ENCODE measurements around the gene RHOXF2B. TPM values are rescaled to one million over a fixed set of nuclear protein-coding genes. Genes with fewer than 3 reads are reported as not detected.
A peak's percentile ranks its signal among the peaks of the same experiment; 100 is the strongest.
"Not testable (repeated sequence)": the region's sequence is repeated elsewhere in the genome, so short reads cannot be mapped to it uniquely, and the experiment has no call there.

The RHOXF2B gene
- total RNA-seq, 3 donors from 2014 or later = not detected

DNA sequence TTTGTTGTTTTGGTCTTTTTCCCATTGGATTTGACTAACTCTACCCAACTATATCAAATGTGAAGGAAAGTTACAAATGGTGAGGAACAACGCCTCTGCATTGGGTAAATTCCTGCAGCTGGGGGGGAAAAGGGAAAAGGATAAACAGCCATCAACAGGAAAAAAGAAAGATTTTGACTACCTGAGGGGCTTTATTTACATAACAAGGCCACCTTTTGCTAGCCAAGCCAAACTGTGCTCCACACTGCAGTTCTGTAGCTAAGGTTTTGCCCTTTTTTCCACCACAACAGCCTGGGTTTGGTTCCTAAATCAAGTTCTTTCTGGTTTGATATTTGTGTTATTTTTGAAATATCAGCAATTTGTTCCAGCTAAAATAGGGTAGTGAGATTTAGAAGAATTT is 40.8 kb downstream of the RHOXF2B start:
- intact Hi-C loops (cut with DNase I, micrococcal nuclease) = no loop called here

DNA sequence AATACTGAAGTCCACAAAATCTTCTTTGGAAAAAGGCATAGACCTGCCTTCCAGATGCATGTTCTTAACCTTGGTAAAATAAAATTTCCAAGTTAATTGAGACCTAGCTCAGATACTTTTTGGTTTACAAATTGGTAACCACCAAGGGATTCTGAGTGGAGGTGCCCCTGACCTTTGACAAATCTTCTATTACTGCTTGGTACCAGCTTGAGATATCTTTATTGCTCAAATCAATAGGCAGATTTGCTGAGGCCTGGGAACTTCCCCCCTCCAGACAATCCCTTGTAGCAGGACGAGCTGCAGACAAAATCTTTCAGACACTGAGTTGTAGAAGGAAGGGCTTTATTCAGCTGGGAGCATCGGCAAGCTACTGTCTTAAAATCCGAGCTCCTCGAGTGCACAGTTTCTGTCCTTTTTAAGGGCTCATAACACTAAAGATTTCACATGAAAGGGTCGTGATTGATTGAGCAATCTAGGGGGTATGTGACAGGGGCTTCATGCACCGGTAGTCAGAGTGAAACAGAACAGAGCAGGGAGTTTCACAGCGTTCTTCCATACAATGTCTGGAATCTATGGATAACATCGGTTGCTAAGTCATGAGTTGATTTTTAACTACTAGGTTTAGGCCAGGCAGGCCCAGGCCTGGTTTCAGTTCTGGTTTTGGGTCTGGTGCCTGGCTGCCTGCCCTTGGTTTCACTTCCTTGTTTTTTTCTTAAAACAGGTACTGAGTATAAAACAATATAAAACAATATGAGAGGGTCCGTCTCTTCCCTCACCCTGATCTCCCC is 41.8 kb downstream of the RHOXF2B start:
- DNase-seq = peak in 2 of 3 donors; percentile 19 to 52
- ATAC-seq = not testable (repeated sequence)

More for the DNA sequence above, 40.8 kb downstream of the RHOXF2B start:
- no peaks in the 10 kb centered on the region for H3K9me3 ChIP-seq
- H3K4me3 ChIP-seq = no peak overlapping the region
- no peaks in the 10 kb centered on the region for H3K4me1 ChIP-seq (ENCODE audit: low read depth)
- ATAC-seq (no peak), DNase-seq (no peak)
- TF ChIP-seq, protein P1, sequence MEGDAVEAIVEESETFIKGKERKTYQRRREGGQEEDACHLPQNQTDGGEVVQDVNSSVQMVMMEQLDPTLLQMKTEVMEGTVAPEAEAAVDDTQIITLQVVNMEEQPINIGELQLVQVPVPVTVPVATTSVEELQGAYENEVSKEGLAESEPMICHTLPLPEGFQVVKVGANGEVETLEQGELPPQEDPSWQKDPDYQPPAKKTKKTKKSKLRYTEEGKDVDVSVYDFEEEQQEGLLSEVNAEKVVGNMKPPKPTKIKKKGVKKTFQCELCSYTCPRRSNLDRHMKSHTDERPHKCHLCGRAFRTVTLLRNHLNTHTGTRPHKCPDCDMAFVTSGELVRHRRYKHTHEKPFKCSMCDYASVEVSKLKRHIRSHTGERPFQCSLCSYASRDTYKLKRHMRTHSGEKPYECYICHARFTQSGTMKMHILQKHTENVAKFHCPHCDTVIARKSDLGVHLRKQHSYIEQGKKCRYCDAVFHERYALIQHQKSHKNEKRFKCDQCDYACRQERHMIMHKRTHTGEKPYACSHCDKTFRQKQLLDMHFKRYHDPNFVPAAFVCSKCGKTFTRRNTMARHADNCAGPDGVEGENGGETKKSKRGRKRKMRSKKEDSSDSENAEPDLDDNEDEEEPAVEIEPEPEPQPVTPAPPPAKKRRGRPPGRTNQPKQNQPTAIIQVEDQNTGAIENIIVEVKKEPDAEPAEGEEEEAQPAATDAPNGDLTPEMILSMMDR (IDR thresholded peaks at IDR 0.05) = no peak
- H3K36me3 ChIP-seq (ENCODE audit: low read depth) = no peaks in the 10 kb centered on the region

GRCh38 chrX:120029354-120029753 is 48.1 kb downstream of the RHOXF2B start:
- no peak for ATAC-seq
- Histone ChIP-seq H3K4me3 (no peak overlapping the region), H3K36me3 (ENCODE audit: low read depth) (no peaks in the 10 kb centered on the region), H3K9me3 (no peaks in the 10 kb centered on the region), H3K4me1 (ENCODE audit: low read depth) (no peaks in the 10 kb centered on the region)
- intact Hi-C loops (cut with DNase I, micrococcal nuclease) = no loop called here
- TF ChIP-seq, protein P1 (IDR thresholded peaks at IDR 0.05) = no peak
- no peak for DNase-seq

More for the DNA sequence above, 41.8 kb downstream of the RHOXF2B start:
- H3K4me1 ChIP-seq (ENCODE audit: low read depth); H3K9me3 ChIP-seq; intact Hi-C loops (cut with DNase I, micrococcal nuclease); H3K36me3 ChIP-seq (ENCODE audit: low read depth); H3K4me3 ChIP-seq: not testable (repeated sequence)

GRCh38 chrX:120023259-120023658 is 54.2 kb downstream of the RHOXF2B start:
- DNase-seq (no peak), ATAC-seq (no peak)
- Histone ChIP-seq H3K4me3 (no peak overlapping the region), H3K36me3 (ENCODE audit: low read depth) (no peaks in the 10 kb centered on the region), H3K4me1 (ENCODE audit: low read depth) (no peaks in the 10 kb centered on the region), H3K9me3 (no peaks in the 10 kb centered on the region)
- intact Hi-C loops (cut with DNase I, micrococcal nuclease) = no loop called here
- TF ChIP-seq, protein P1 (IDR thresholded peaks at IDR 0.05) = no peak

- Histone ChIP-seq H3K9me3 (no peaks in the 10 kb centered on the region), H3K4me3 (no peak overlapping the region), H3K4me1 (ENCODE audit: low read depth) (no peaks in the 10 kb centered on the region), H3K36me3 (ENCODE audit: low read depth) (no peaks in the 10 kb centered on the region)
- DNase-seq = no peak
- intact Hi-C loops (cut with DNase I, micrococcal nuclease) = no loop called here
- TF ChIP-seq, protein P1 (IDR thresholded peaks at IDR 0.05) = no peak
- ATAC-seq = no peak
These were observed 54.7 kb downstream of the RHOXF2B start for GRCh38 chrX:120022763-120023162.

Other genes with a start within 250 kb of the RHOXF2B start
- gene UPF3B, start 224.7 kb downstream of the RHOXF2B start, total RNA-seq = 10 to 100 TPM in 1 of 3 donors, 1 to 10 TPM in 2; 7.2 to 11.1 (median 8.8) TPM
- 10 to 100 TPM; 12.2 to 13.5 (median 12.6) TPM for gene RNF113A, start 206.0 kb downstream of the RHOXF2B start, total RNA-seq
- gene NDUFA1, start 205.9 kb downstream of the RHOXF2B start, total RNA-seq = 100 to 1,000 TPM; 157 to 191 (median 187) TPM
- not detected for gene AKAP14, start 181.8 kb downstream of the RHOXF2B start, total RNA-seq
- gene NKAP, start 133.9 kb downstream of the RHOXF2B start, total RNA-seq = 1 to 10 TPM; 5.2 to 7.1 (median 7.0) TPM
- under 1 TPM in 1 of 3 donors, not detected in 2; 0.66 TPM for gene RHOXF1, start 38.2 kb upstream of the RHOXF2B start, total RNA-seq
- gene RHOXF2, start 80.9 kb upstream of the RHOXF2B start, total RNA-seq = not detected
- gene ZBTB33, start 173.1 kb upstream of the RHOXF2B start, total RNA-seq = 10 to 100 TPM; 10.2 to 12.5 (median 12.0) TPM
- 1 to 10 TPM in 1 of 3 donors, under 1 TPM in 2; 0.49 to 3.7 (median 0.87) TPM for gene TMEM255A, start 233.8 kb upstream of the RHOXF2B start, total RNA-seq